Vagina (tissue), 2 donors: Measurements from ENCODE around the gene LONP1. TPM values are rescaled to one million over a fixed set of nuclear protein-coding genes. Genes with fewer than 3 reads are reported as not detected.

Source experiments
- DNase-seq, 2 donors: peaks; one replicate each; pipeline ENCODE4 v3.0.0-alpha.2; 2017; ENCODE audit errors: extremely low spot score in 2 of 2
- H3K27ac ChIP-seq: fragments of 200-600 bp; sonication (generic); one replicate; pipeline ENCODE4 v1.5.1; 2019
- H3K27me3 ChIP-seq: fragments of 200-600 bp; sonication (generic); one replicate; pipeline ENCODE4 v1.5.1; 2019
- H3K36me3 ChIP-seq, 2 donors: fragments of 200-600 bp; sonication (generic); one replicate each; pipeline ENCODE4 v1.5.1; 2017 to 2019
- H3K4me1 ChIP-seq: fragments of 200-600 bp; sonication (generic); one replicate; pipeline ENCODE4 v1.5.1; 2019
- H3K4me3 ChIP-seq, 2 donors: fragments of 200-600 bp; sonication (generic); 1 replicate in 1 of 2; 2 replicates in 1 of 2; pipeline ENCODE4 v1.5.1; 2016 to 2019
- H3K9me3 ChIP-seq: fragments of 200-600 bp; sonication (generic); one replicate; pipeline ENCODE4 v1.5.1; 2019
- POLR2A ChIP-seq, 2 donors: fragments of 450-650 bp; IDR thresholded peaks; one replicate each; pipeline ENCODE4 v1.6.1; 2017; ENCODE audit warnings: antibody characterized with exemption in 2 of 2, mild to moderate bottlenecking in 2 of 2, moderate library complexity in 2 of 2
- POLR2AphosphoS5 ChIP-seq, 2 donors: sonication (generic); formaldehyde crosslinking; IDR thresholded peaks; one replicate each; pipeline ENCODE4 v1.9.0; 2017; ENCODE audit warnings: antibody characterized with exemption in 2 of 2, mild to moderate bottlenecking in 2 of 2, low read depth in 1 of 2; ENCODE audit not compliant: insufficient read depth in 1 of 2
- intact Hi-C: fragments of 100-400 bp; cut with DNase I; formaldehyde crosslinking; loops from one replicate; pipeline ENCODE4 v1.15.1; 2023
- total RNA-seq: library from RNA; depleted of rRNA; stranded (reverse); fragments of >200 nt; gene quantifications from one replicate; pipeline ENCODE4 v1.2.3, GENCODE V29; 2016
- TF ChIP-seq, protein P1 (sequence below), 3 experiments: fragments of 450-650 bp in 2 of 3; fragments of 200-600 bp in 1 of 3; sonication (generic) in 1 of 3; IDR thresholded peaks; one replicate each; pipeline ENCODE4 v1.5.1; 2017 to 2019; ENCODE audit warnings: antibody characterized with exemption in 3 of 3, mild to moderate bottlenecking in 2 of 3, moderate library complexity in 2 of 3

LONP1 gene
- total RNA-seq, 1 donor from 2014 or later = 53.3 TPM

- Histone ChIP-seq H3K36me3 (peaks cover 0 to 8% of the 10 kb centered on the region in 2 donors), H3K9me3 (no peaks in the 10 kb centered on the region), H3K27ac (no peak overlapping the region), H3K4me3 (no peak overlapping the region), H3K27me3 (no peaks in the 10 kb centered on the region), H3K4me1 (peaks cover 31% of the 10 kb centered on the region)
- TF ChIP-seq POLR2A (IDR thresholded peaks at IDR 0.05) = no peak
- no peak for TF ChIP-seq POLR2AphosphoS5 (IDR thresholded peaks at IDR 0.05; ENCODE audit: insufficient read depth in 1 of 2, low read depth in 1 of 2)
- TF ChIP-seq, protein P1, sequence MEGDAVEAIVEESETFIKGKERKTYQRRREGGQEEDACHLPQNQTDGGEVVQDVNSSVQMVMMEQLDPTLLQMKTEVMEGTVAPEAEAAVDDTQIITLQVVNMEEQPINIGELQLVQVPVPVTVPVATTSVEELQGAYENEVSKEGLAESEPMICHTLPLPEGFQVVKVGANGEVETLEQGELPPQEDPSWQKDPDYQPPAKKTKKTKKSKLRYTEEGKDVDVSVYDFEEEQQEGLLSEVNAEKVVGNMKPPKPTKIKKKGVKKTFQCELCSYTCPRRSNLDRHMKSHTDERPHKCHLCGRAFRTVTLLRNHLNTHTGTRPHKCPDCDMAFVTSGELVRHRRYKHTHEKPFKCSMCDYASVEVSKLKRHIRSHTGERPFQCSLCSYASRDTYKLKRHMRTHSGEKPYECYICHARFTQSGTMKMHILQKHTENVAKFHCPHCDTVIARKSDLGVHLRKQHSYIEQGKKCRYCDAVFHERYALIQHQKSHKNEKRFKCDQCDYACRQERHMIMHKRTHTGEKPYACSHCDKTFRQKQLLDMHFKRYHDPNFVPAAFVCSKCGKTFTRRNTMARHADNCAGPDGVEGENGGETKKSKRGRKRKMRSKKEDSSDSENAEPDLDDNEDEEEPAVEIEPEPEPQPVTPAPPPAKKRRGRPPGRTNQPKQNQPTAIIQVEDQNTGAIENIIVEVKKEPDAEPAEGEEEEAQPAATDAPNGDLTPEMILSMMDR (IDR thresholded peaks at IDR 0.05) = no peak
- DNase-seq = no peak
- intact Hi-C loops = no loop called here
Observed at GRCh38 chr19:5718037-5718578, 1.8 kb downstream of the LONP1 start.

DNA sequence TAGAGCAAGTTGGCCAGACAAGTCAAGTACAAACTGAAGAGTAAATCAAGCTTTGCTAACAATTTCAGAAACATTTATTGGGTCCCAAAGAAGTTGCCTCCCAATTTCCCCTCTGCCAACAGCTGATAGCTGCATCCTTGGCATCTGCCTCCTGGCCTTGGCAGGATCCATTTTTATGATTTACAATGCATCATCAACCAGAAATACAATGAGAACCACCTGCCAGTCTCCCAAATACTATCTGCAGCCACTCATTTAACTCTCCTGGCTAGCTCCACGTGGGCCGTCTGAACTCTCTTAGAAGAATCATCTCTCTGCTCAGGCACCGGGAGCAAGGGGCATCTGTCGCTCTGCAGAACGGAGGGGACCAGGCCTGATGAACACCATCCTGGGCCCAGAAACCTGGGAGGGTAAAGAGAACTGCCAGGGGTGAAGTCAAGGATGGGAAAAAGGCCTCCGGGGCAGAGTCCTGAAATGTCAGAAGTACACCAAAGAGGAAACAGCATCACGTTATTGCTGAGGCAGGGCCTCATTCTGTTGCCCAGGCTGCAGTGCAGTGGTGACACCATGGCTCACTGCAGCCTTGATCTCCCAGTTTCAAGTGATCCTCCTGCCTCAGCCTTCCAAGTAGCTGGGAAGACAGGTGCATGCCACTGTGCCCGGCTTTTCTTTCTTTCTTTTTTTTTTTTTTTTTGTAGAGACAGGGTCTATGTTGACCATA lies 2.6 kb downstream of the LONP1 start:
- TF ChIP-seq POLR2AphosphoS5 (IDR thresholded peaks at IDR 0.05; ENCODE audit: insufficient read depth in 1 of 2, low read depth in 1 of 2) (no peak), POLR2A (IDR thresholded peaks at IDR 0.05) (no peak)
- TF ChIP-seq, protein P1 (IDR thresholded peaks at IDR 0.05) = no peak
- Histone ChIP-seq H3K36me3 (peaks cover 0 to 15% of the 10 kb centered on the region in 2 donors), H3K9me3 (no peaks in the 10 kb centered on the region), H3K27me3 (no peaks in the 10 kb centered on the region), H3K4me1 (peaks cover 31% of the 10 kb centered on the region), H3K27ac (no peak overlapping the region), H3K4me3 (no peak overlapping the region)
- no peak for DNase-seq
- intact Hi-C loops = no loop called here

DNA sequence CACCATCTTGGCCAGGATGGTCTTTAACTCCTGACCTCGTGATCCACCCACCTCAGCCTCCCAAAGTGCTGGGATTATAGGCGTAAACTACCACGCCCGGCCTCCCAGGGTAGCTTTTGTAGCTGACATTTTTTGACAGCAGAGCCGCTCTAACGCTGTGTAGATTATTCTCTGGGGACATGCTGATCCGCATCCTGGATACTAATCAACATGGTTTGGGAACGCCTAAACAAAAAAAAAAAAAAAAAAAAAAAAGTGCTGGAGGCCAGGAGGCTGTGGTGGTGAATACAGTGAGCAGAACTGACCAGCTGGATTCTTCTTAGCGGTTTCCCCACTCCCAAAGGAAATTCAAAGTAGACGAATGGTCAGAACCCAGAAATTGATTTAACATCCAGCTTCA lies 5.1 kb downstream of the LONP1 start:
- intact Hi-C loops = no loop called here
- peaks cover 0 to 39% of the 10 kb centered on the region in 2 donors for H3K36me3 ChIP-seq
- peaks cover 23% of the 10 kb centered on the region for H3K4me1 ChIP-seq
- H3K27ac ChIP-seq = no peak overlapping the region
- no peaks in the 10 kb centered on the region for H3K27me3 ChIP-seq
- H3K9me3 ChIP-seq = no peaks in the 10 kb centered on the region
- H3K4me3 ChIP-seq = no peak overlapping the region
- TF ChIP-seq, protein P1 (IDR thresholded peaks at IDR 0.05) = no peak
- TF ChIP-seq POLR2AphosphoS5 (IDR thresholded peaks at IDR 0.05; ENCODE audit: insufficient read depth in 1 of 2, low read depth in 1 of 2) (no peak), POLR2A (IDR thresholded peaks at IDR 0.05) (no peak)
- no peak for DNase-seq

DNA sequence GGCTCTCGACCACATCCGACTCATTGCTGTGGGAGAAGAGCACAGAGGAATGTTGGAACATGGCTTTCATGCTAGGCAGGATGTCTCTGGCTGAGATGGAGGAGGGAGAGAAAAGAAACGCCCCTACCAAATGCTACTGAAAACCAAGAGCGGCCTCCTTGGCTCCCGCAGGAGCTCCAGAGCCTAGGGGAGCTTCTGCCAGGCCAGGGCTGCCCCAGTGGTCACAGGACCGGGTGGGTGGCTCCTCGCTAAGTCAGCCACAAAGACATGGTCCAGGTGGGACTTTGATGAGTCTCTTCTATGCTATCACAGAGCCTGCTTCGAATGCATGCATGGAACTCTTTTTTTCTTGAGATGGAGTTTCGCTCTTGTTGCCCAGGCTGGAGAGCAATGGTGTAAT lies 6.7 kb downstream of the LONP1 start:
- no peak overlapping the region for H3K27ac ChIP-seq
- peaks cover 12% of the 10 kb centered on the region for H3K4me1 ChIP-seq
- DNase-seq = no peak
- H3K27me3 ChIP-seq = no peaks in the 10 kb centered on the region
- H3K4me3 ChIP-seq = no peak overlapping the region
- no peaks in the 10 kb centered on the region for H3K9me3 ChIP-seq
- H3K36me3 ChIP-seq = peaks cover 0 to 49% of the 10 kb centered on the region in 2 donors
- intact Hi-C loops = no loop called here
- TF ChIP-seq POLR2A (IDR thresholded peaks at IDR 0.05) (no peak), POLR2AphosphoS5 (IDR thresholded peaks at IDR 0.05; ENCODE audit: insufficient read depth in 1 of 2, low read depth in 1 of 2) (no peak)
- TF ChIP-seq, protein P1 (IDR thresholded peaks at IDR 0.05) = no peak

DNA sequence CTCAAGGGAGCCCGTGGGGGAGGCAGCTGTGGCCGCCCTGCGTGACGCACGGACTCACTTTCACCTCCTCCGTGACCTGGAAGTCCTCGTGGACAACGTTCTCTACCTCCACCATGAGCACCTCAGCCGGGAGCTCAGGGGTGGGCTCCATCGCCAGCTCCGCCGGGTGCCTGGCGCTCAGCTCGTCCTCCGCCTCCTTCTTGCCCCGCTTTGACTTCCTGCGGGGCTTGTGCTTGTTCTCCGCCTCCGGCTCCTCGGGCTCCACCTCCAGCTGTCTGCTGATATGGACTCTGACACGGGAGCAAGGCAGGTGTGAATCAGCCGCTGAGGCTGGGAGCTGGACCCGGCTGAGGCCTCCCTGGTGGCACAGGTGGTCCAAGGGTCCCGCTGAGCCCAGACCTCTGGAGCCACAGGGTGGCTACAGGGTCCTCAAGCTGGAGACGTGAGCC lies 8.2 kb downstream of the LONP1 start:
- Histone ChIP-seq H3K36me3 (peaks cover 0 to 62% of the 10 kb centered on the region in 2 donors), H3K4me3 (no peak overlapping the region), H3K27ac (no peak overlapping the region), H3K4me1 (no peaks in the 10 kb centered on the region), H3K27me3 (no peaks in the 10 kb centered on the region), H3K9me3 (no peaks in the 10 kb centered on the region)
- TF ChIP-seq POLR2AphosphoS5 (IDR thresholded peaks at IDR 0.05; ENCODE audit: insufficient read depth in 1 of 2, low read depth in 1 of 2) = no peak
- no peak for TF ChIP-seq POLR2A (IDR thresholded peaks at IDR 0.05)
- TF ChIP-seq, protein P1 (IDR thresholded peaks at IDR 0.05) = no peak
- DNase-seq = no peak
- intact Hi-C loops = no loop called here
